ENCODE data around the gene HAL.

GRCh38 chr12:96035283-96036236 is 39.4 kb upstream of the HAL start, which contains the start of gene LTA4H:
- TF ChIP-seq CTCF (conservative IDR thresholded peaks at IDR 0.05) (no peak), ZFX (IDR thresholded peaks at IDR 0.05) (no peak)
